ENCODE results near the gene SAPCD2. TPM values are rescaled to one million over a fixed set of nuclear protein-coding genes. Genes with fewer than 3 reads are reported as not detected.

SAPCD2 gene
- total RNA-seq, 1 experiment from 2014 or later = 28.5 TPM

- DNase-seq (ENCODE audit: low read depth) = no peak
Measured at GRCh38 chr9:137082222-137082924, 12.0 kb upstream of the SAPCD2 start.

GRCh38 chr9:137080260-137081122 is 10.1 kb upstream of the SAPCD2 start:
- no peak for DNase-seq (ENCODE audit: low read depth)

- DNase-seq (ENCODE audit: low read depth) = no peak
Measured at GRCh38 chr9:137079401-137079787, 9.0 kb upstream of the SAPCD2 start.

GRCh38 chr9:137078701-137079400 is 8.5 kb upstream of the SAPCD2 start:
- DNase-seq (ENCODE audit: low read depth) = no peak

- DNase-seq (ENCODE audit: low read depth) = no peak
Measured at GRCh38 chr9:137077758-137078693, 7.7 kb upstream of the SAPCD2 start.

- DNase-seq (ENCODE audit: low read depth) = peak; percentile 61
Measured at GRCh38 chr9:137077010-137077747, 6.8 kb upstream of the SAPCD2 start, which contains the start of gene UAP1L1. TSS of gene UAP1L1 (plus strand) at chr9:137077517. CDS start at chr9:137077533, 16 bp downstream.

GRCh38 chr9:137076636-137077009 is 6.3 kb upstream of the SAPCD2 start:
- no peak for DNase-seq (ENCODE audit: low read depth)

- DNase-seq (ENCODE audit: low read depth) = no peak
Measured at GRCh38 chr9:137075275-137075775, 5.0 kb upstream of the SAPCD2 start.

- no peak for DNase-seq (ENCODE audit: low read depth)
Measured at GRCh38 chr9:137074657-137075274, 4.4 kb upstream of the SAPCD2 start.

- no peak for DNase-seq (ENCODE audit: low read depth)
Measured at GRCh38 chr9:137073992-137074399, 3.6 kb upstream of the SAPCD2 start.

GRCh38 chr9:137071282-137071681 is 925 bp upstream of the SAPCD2 start:
- DNase-seq (ENCODE audit: low read depth) = no peak

- peak; percentile 35 for DNase-seq (ENCODE audit: low read depth)
Measured at GRCh38 chr9:137070906-137071275, 534 bp upstream of the SAPCD2 start.

- no peak for DNase-seq (ENCODE audit: low read depth)
Measured at GRCh38 chr9:137069508-137070091, 757 bp downstream of the SAPCD2 start.

- DNase-seq (ENCODE audit: low read depth) = no peak
Measured at GRCh38 chr9:137068539-137069507, 1.5 kb downstream of the SAPCD2 start.

- peak; percentile 76 for DNase-seq (ENCODE audit: low read depth)
Measured at GRCh38 chr9:137067860-137068538, 2.4 kb downstream of the SAPCD2 start.

GRCh38 chr9:137066096-137066861 is 4.1 kb downstream of the SAPCD2 start:
- no peak for DNase-seq (ENCODE audit: low read depth)
